ENCODE data around the gene NOD2. TPM values are rescaled to one million over a fixed set of nuclear protein-coding genes. Genes with fewer than 3 reads are reported as not detected.

The NOD2 gene
- total RNA-seq, 2 donors from 2014 or later: 7.6 to 28.4 TPM

- H3K4me1 Mint-ChIP-seq: peaks cover 30% of the 10 kb centered on the region
- H3K27ac Mint-ChIP-seq: peak overlapping the region; percentile 30
- no peaks in the 10 kb centered on the region for H3K27me3 Mint-ChIP-seq
- H3K9me3 Mint-ChIP-seq: no peaks in the 10 kb centered on the region
- peaks cover 25% of the 10 kb centered on the region for H3K36me3 Mint-ChIP-seq (ENCODE audit: low read depth)
- ATAC-seq (replicated peaks): peak; percentile 43
- H3K4me3 Mint-ChIP-seq: peak overlapping the region; percentile 77
Measured at GRCh38 chr16:50665128-50665878, 28.1 kb upstream of the NOD2 start.

GRCh38 chr16:50666658-50667496 lies 26.5 kb upstream of the NOD2 start:
- peak; percentile 86 for ATAC-seq (replicated peaks)
- H3K27ac Mint-ChIP-seq: peak overlapping the region; percentile 56
- peaks cover 40% of the 10 kb centered on the region for H3K36me3 Mint-ChIP-seq (ENCODE audit: low read depth)
- H3K27me3 Mint-ChIP-seq: no peaks in the 10 kb centered on the region
- H3K9me3 Mint-ChIP-seq: no peaks in the 10 kb centered on the region
- H3K4me3 Mint-ChIP-seq: peak overlapping the region; percentile 77
- peaks cover 35% of the 10 kb centered on the region for H3K4me1 Mint-ChIP-seq

- H3K27ac Mint-ChIP-seq: peak overlapping the region; percentile 56
- H3K9me3 Mint-ChIP-seq: peaks cover 4% of the 10 kb centered on the region
- H3K4me3 Mint-ChIP-seq: peak overlapping the region; percentile 77
- peaks cover 49% of the 10 kb centered on the region for H3K36me3 Mint-ChIP-seq (ENCODE audit: low read depth)
- ATAC-seq (replicated peaks): peak; percentile 7
- H3K4me1 Mint-ChIP-seq: peaks cover 35% of the 10 kb centered on the region
- H3K27me3 Mint-ChIP-seq: no peaks in the 10 kb centered on the region
Measured at GRCh38 chr16:50667497-50668367, 25.7 kb upstream of the NOD2 start.

GRCh38 chr16:50668368-50669008 lies 24.9 kb upstream of the NOD2 start:
- H3K27me3 Mint-ChIP-seq: no peaks in the 10 kb centered on the region
- H3K4me1 Mint-ChIP-seq: peaks cover 35% of the 10 kb centered on the region
- H3K27ac Mint-ChIP-seq: peak overlapping the region; percentile 56
- peaks cover 4% of the 10 kb centered on the region for H3K9me3 Mint-ChIP-seq
- no peak for ATAC-seq (replicated peaks)
- peak overlapping the region; percentile 77 for H3K4me3 Mint-ChIP-seq
- H3K36me3 Mint-ChIP-seq (ENCODE audit: low read depth): peaks cover 57% of the 10 kb centered on the region

- Mint-ChIP-seq H3K4me1 (peaks cover 35% of the 10 kb centered on the region), H3K27ac (no peak overlapping the region), H3K9me3 (peaks cover 4% of the 10 kb centered on the region), H3K27me3 (no peaks in the 10 kb centered on the region), H3K36me3 (ENCODE audit: low read depth) (peaks cover 69% of the 10 kb centered on the region), H3K4me3 (no peak overlapping the region)
- ATAC-seq (replicated peaks): no peak
Measured at GRCh38 chr16:50669741-50670140, 23.7 kb upstream of the NOD2 start.

- H3K4me1 Mint-ChIP-seq: peaks cover 39% of the 10 kb centered on the region
- H3K36me3 Mint-ChIP-seq (ENCODE audit: low read depth): peaks cover 76% of the 10 kb centered on the region
- H3K27me3 Mint-ChIP-seq: no peaks in the 10 kb centered on the region
- no peak overlapping the region for H3K4me3 Mint-ChIP-seq
- no peak for ATAC-seq (replicated peaks)
- H3K27ac Mint-ChIP-seq: no peak overlapping the region
- peaks cover 4% of the 10 kb centered on the region for H3K9me3 Mint-ChIP-seq
Measured at GRCh38 chr16:50670476-50670875, 22.9 kb upstream of the NOD2 start.

GRCh38 chr16:50671644-50672260 lies 21.7 kb upstream of the NOD2 start:
- Mint-ChIP-seq H3K36me3 (ENCODE audit: low read depth) (peaks cover 89% of the 10 kb centered on the region), H3K27me3 (no peaks in the 10 kb centered on the region), H3K4me1 (peaks cover 41% of the 10 kb centered on the region), H3K27ac (no peak overlapping the region), H3K9me3 (peaks cover 4% of the 10 kb centered on the region), H3K4me3 (no peak overlapping the region)
- peak; percentile 35 for ATAC-seq (replicated peaks)

- peaks cover 4% of the 10 kb centered on the region for H3K9me3 Mint-ChIP-seq
- no peak for ATAC-seq (replicated peaks)
- peaks cover 94% of the 10 kb centered on the region for H3K36me3 Mint-ChIP-seq (ENCODE audit: low read depth)
- peaks cover 37% of the 10 kb centered on the region for H3K4me1 Mint-ChIP-seq
- H3K27me3 Mint-ChIP-seq: no peaks in the 10 kb centered on the region
- no peak overlapping the region for H3K27ac Mint-ChIP-seq
- no peak overlapping the region for H3K4me3 Mint-ChIP-seq
Measured at GRCh38 chr16:50673496-50674275, 19.7 kb upstream of the NOD2 start.

GRCh38 chr16:50674831-50675230 lies 18.6 kb upstream of the NOD2 start:
- Mint-ChIP-seq H3K27me3 (no peaks in the 10 kb centered on the region), H3K27ac (no peak overlapping the region), H3K4me3 (no peak overlapping the region), H3K4me1 (peaks cover 35% of the 10 kb centered on the region), H3K9me3 (peaks cover 4% of the 10 kb centered on the region), H3K36me3 (ENCODE audit: low read depth) (peaks cover 99% of the 10 kb centered on the region)
- peak; percentile 59 for ATAC-seq (replicated peaks)

- no peak for ATAC-seq (replicated peaks)
- Mint-ChIP-seq H3K27me3 (no peaks in the 10 kb centered on the region), H3K4me3 (peak overlapping the region; percentile 88), H3K9me3 (peaks cover 4% of the 10 kb centered on the region), H3K27ac (peak overlapping the region; percentile 61), H3K4me1 (peaks cover 31% of the 10 kb centered on the region), H3K36me3 (ENCODE audit: low read depth) (peaks cover 97% of the 10 kb centered on the region)
Measured at GRCh38 chr16:50675686-50676610, 17.5 kb upstream of the NOD2 start.

- peaks cover 4% of the 10 kb centered on the region for H3K9me3 Mint-ChIP-seq
- peak overlapping the region; percentile 90 for H3K27ac Mint-ChIP-seq
- H3K27me3 Mint-ChIP-seq: no peaks in the 10 kb centered on the region
- ATAC-seq (replicated peaks): no peak
- H3K4me3 Mint-ChIP-seq: peak overlapping the region; percentile 88
- H3K4me1 Mint-ChIP-seq: peaks cover 27% of the 10 kb centered on the region
- H3K36me3 Mint-ChIP-seq (ENCODE audit: low read depth): peaks cover 94% of the 10 kb centered on the region
Measured at GRCh38 chr16:50676684-50677225, 16.7 kb upstream of the NOD2 start.

GRCh38 chr16:50677351-50677750 lies 16.1 kb upstream of the NOD2 start:
- Mint-ChIP-seq H3K36me3 (ENCODE audit: low read depth) (peaks cover 88% of the 10 kb centered on the region), H3K27ac (peak overlapping the region; percentile 90), H3K27me3 (no peaks in the 10 kb centered on the region), H3K4me1 (peaks cover 29% of the 10 kb centered on the region), H3K9me3 (peaks cover 3% of the 10 kb centered on the region), H3K4me3 (peak overlapping the region; percentile 88)
- ATAC-seq (replicated peaks): no peak
